Neural cell (in vitro differentiated cells): ENCODE measurements around the gene C11orf16.

Experiments used
- EP300 ChIP-seq: fragments of 450-650 bp; conservative IDR thresholded peaks from 2 replicates; pipeline ENCODE4 v1.6.1; 2014; ENCODE audit warnings: antibody characterized with exemption, mild to moderate bottlenecking, moderate library complexity; ENCODE audit not compliant: poor library complexity, severe bottlenecking
- EZH2 ChIP-seq: fragments of 200-600, 300-800 bp; shearing (Covaris generic), sonication (generic); IDR thresholded peaks from 2 replicates; pipeline ENCODE4 v1.6.1; 2014; ENCODE audit warnings: antibody characterized with exemption, low read length, borderline replicate concordance, mild to moderate bottlenecking; ENCODE audit not compliant: insufficient read depth, poor library complexity, severe bottlenecking
- POLR2AphosphoS5 ChIP-seq: IDR thresholded peaks from 2 replicates; pipeline ENCODE4 v1.6.1; 2012
- RAD21 ChIP-seq: fragments of 450-650 bp; conservative IDR thresholded peaks from 2 replicates; pipeline ENCODE4 v1.6.1; 2014; ENCODE audit warnings: antibody characterized with exemption, mild to moderate bottlenecking, moderate library complexity
- TF ChIP-seq, protein P1 (sequence below): fragments of 450-650 bp; IDR thresholded peaks from 2 replicates; pipeline ENCODE4 v1.5.1; 2014; ENCODE audit warnings: antibody characterized with exemption, mild to moderate bottlenecking, moderate library complexity; ENCODE audit not compliant: poor library complexity, severe bottlenecking
- TF ChIP-seq, protein P2 (sequence below): IDR thresholded peaks from 2 replicates; pipeline ENCODE4 v1.6.1; 2012; ENCODE audit warnings: borderline replicate concordance

DNA sequence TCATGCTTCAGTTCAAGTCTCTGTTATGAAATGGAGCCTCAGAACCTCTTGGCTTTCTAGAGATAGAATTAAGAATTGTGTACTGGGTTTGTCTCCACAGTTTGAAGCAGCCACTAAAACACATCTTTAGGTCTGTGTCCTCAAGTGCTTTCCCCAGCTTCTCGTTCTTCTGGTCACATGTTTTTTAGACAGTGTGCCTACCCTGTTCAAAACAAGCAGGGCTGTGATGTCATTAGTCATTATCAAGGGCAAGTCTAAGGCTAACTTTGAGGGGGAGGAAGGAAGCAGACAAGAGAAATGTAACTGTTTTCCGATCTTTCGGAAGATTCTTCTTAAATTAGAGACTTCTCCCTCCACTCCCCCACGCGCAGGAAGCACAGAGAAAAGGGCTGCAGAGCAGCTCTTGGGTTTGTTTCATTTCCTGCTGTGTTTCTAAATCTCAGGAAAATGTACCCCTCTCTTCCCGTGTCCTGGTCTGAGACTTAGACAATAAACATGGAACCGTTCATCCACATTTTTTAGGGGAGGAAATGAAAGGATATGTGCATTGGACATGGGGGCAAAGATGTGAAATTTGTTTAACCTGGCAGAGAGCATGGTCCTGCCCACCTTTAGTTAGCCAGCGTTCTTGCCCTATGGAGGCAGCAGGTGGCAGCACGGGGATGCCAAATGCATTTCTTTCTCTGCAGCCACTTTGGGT lies 18.6 kb downstream of the C11orf16 start:
- TF ChIP-seq, protein P1, sequence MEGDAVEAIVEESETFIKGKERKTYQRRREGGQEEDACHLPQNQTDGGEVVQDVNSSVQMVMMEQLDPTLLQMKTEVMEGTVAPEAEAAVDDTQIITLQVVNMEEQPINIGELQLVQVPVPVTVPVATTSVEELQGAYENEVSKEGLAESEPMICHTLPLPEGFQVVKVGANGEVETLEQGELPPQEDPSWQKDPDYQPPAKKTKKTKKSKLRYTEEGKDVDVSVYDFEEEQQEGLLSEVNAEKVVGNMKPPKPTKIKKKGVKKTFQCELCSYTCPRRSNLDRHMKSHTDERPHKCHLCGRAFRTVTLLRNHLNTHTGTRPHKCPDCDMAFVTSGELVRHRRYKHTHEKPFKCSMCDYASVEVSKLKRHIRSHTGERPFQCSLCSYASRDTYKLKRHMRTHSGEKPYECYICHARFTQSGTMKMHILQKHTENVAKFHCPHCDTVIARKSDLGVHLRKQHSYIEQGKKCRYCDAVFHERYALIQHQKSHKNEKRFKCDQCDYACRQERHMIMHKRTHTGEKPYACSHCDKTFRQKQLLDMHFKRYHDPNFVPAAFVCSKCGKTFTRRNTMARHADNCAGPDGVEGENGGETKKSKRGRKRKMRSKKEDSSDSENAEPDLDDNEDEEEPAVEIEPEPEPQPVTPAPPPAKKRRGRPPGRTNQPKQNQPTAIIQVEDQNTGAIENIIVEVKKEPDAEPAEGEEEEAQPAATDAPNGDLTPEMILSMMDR, result peak; percentile 82
- TF ChIP-seq, protein P2, sequence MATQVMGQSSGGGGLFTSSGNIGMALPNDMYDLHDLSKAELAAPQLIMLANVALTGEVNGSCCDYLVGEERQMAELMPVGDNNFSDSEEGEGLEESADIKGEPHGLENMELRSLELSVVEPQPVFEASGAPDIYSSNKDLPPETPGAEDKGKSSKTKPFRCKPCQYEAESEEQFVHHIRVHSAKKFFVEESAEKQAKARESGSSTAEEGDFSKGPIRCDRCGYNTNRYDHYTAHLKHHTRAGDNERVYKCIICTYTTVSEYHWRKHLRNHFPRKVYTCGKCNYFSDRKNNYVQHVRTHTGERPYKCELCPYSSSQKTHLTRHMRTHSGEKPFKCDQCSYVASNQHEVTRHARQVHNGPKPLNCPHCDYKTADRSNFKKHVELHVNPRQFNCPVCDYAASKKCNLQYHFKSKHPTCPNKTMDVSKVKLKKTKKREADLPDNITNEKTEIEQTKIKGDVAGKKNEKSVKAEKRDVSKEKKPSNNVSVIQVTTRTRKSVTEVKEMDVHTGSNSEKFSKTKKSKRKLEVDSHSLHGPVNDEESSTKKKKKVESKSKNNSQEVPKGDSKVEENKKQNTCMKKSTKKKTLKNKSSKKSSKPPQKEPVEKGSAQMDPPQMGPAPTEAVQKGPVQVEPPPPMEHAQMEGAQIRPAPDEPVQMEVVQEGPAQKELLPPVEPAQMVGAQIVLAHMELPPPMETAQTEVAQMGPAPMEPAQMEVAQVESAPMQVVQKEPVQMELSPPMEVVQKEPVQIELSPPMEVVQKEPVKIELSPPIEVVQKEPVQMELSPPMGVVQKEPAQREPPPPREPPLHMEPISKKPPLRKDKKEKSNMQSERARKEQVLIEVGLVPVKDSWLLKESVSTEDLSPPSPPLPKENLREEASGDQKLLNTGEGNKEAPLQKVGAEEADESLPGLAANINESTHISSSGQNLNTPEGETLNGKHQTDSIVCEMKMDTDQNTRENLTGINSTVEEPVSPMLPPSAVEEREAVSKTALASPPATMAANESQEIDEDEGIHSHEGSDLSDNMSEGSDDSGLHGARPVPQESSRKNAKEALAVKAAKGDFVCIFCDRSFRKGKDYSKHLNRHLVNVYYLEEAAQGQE, result no peak
- TF ChIP-seq EZH2 (no peak), POLR2AphosphoS5 (no peak), RAD21 (peak; percentile 85), EP300 (no peak)
